ENCODE data around the gene RILPL1. TPM values are rescaled to one million over a fixed set of nuclear protein-coding genes. Genes with fewer than 3 reads are reported as not detected.

The RILPL1 gene
- total and polyA plus RNA-seq, 2 experiments from 2014 or later = 2.9 to 29.8 TPM

DNA sequence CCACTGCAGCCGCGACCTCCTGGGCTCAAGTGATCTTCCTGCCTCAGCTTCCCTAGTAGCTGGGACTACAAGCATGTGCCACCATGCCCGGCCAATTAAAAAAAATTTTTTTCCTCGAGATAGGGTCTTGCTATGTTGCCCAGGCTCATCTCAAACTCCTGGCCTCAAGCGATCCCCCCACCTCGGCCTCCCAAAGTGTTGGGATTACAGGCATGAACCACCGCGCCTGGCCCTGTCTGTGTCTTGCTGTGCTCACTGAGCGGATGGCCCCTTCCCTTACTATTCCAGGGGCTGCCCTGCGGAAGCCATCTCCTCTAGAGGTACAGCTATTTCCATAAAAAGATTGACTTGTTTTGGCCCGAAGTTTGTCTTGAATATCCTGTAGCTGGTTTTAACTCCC lies 55.5 kb downstream of the RILPL1 start:
- Histone ChIP-seq H3F3A (ENCODE audit: insufficient read depth) (0 out of 2 replicates have a peak, but pooled peaks cover under 1% of the 10 kb centered on the region), H3K9me2 (ENCODE audit: insufficient read depth) (no peaks in the 10 kb centered on the region), H3K4me2 (ENCODE audit: unreplicated experiment) (no peak overlapping the region), H3K4me1 (ENCODE audit: insufficient read depth) (no peaks in the 10 kb centered on the region), H4K20me1 (ENCODE audit: insufficient read depth) (no peaks in the 10 kb centered on the region), H3K27ac (no peak overlapping the region), H3K36me3 (ENCODE audit: low read depth) (peaks cover under 1% of the 10 kb centered on the region; the same call in 1 of the 2 replicates), H3K9me3 (ENCODE audit: low read depth) (no peaks in the 10 kb centered on the region), H2AFZ (no peak overlapping the region), H3K27me3 (replicated peaks; ENCODE audit: insufficient read depth) (no peaks in the 10 kb centered on the region), H3K79me2 (ENCODE audit: insufficient read depth) (no peaks in the 10 kb centered on the region), H3K4me3 (no peak overlapping the region), H3K9ac (no peak overlapping the region)
- in situ Hi-C loops (cut with MboI) = no loop called here
- WGBS, 2 experiments (ENCODE audit: low coverage in 1 of 2, low lambda C conversion rate in 2 of 2, missing lambda C conversion rate in 2 of 2) = 85 to 89% methylated on average over 11 of the region's 11 CpGs
- no peak for TF ChIP-seq EZH2 (IDR thresholded peaks at IDR 0.05; ENCODE audit: insufficient read depth, poor library complexity, severe bottlenecking)
- TF ChIP-seq EZH2phosphoT487 (IDR thresholded peaks at IDR 0.05; ENCODE audit: insufficient read depth, low read depth) = no peak
- DNase-seq = no peak

DNA sequence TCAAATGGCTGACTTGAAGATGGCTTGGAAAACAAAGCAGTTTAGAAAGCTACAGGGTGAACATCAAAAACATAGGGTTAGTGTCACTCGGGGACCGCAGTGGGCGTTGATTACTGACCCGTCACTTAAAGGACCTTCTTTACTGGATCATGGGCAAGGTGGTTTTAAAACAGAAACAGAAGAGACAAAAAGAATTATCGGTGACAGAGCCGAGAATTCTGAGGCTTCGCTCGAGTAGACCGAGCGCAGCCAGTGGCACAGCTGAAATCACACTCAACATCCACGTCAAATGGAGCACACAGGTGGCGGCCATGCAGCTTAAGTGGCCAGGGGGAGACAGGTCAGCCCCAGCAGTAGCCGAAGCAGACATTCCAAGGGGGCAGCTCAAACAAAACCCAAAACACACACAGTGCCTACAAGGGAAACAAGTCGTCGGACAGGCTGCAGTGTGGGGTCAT lies 58.2 kb downstream of the RILPL1 start:
- no peak for TF ChIP-seq EZH2phosphoT487 (IDR thresholded peaks at IDR 0.05; ENCODE audit: insufficient read depth, low read depth)
- TF ChIP-seq EZH2 (IDR thresholded peaks at IDR 0.05; ENCODE audit: insufficient read depth, poor library complexity, severe bottlenecking) = no peak
- no peak overlapping the region for H2AFZ ChIP-seq
- peaks cover 16% of the 10 kb centered on the region; the same call in 1 of the 2 replicates for H3K36me3 ChIP-seq (ENCODE audit: low read depth)
- 0 out of 2 replicates have a peak, but pooled peaks cover 3% of the 10 kb centered on the region for H3K4me1 ChIP-seq (ENCODE audit: insufficient read depth)
- no peak overlapping the region for H3K4me3 ChIP-seq
- H3F3A ChIP-seq (ENCODE audit: insufficient read depth) = peaks cover 27% of the 10 kb centered on the region
- H3K9ac ChIP-seq = no peak overlapping the region
- no peaks in the 10 kb centered on the region for H4K20me1 ChIP-seq (ENCODE audit: insufficient read depth)
- H3K9me3 ChIP-seq (ENCODE audit: low read depth) = no peaks in the 10 kb centered on the region
- 86 to 88% methylated on average over 15 of the region's 15 CpGs for WGBS, 2 experiments (ENCODE audit: low coverage in 1 of 2, low lambda C conversion rate in 2 of 2, missing lambda C conversion rate in 2 of 2)
- no peaks in the 10 kb centered on the region for H3K27me3 ChIP-seq (replicated peaks; ENCODE audit: insufficient read depth)
- no peak overlapping the region for H3K4me2 ChIP-seq (ENCODE audit: unreplicated experiment)
- H3K79me2 ChIP-seq (ENCODE audit: insufficient read depth) = 0 out of 2 replicates have a peak, but pooled peaks cover 4% of the 10 kb centered on the region
- in situ Hi-C loops (cut with MboI) = no loop called here
- no peaks in the 10 kb centered on the region for H3K9me2 ChIP-seq (ENCODE audit: insufficient read depth)
- DNase-seq = no peak
- no peak overlapping the region for H3K27ac ChIP-seq

DNA sequence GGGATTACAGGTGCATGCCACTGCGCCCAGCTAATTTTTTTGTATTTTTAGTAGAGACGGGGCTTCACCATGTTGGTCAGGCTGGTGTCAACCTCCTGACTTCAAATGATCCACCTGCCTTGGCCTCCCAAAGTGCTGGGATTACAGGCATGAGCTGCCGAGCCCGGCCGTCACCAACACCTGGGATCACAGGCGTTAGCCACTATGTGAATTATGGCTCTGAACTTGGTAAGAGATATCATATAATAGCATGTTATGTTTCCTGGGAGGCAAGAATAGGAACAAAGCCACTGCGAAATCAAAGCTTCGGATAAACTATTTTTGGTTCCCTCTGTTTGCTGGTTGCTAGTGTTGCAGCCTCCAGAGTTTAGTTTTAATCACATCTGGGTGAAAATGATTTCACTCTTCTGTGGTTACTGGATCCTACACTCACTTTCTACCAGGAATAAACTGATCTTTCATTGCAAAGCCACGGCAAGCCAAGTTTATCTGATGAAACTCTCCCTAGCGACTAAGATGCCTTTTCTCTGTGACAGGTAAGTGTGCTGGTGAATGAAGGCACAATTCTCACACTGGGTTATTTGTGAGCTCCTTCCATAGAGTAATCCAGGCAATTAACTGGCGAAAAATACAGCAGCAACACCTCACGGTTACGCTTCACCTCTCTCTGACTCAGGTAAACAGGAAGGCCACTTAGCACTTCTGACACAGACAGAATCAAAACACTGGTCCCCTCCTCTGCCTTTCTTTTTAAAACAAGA lies 58.9 kb downstream of the RILPL1 start:
- Histone ChIP-seq H3K9me2 (ENCODE audit: insufficient read depth) (no peaks in the 10 kb centered on the region), H3K4me1 (ENCODE audit: insufficient read depth) (0 out of 2 replicates have a peak, but pooled peaks cover 3% of the 10 kb centered on the region), H3K79me2 (ENCODE audit: insufficient read depth) (peaks cover 10% of the 10 kb centered on the region; the same call in 1 of the 2 replicates), H3K36me3 (ENCODE audit: low read depth) (peaks cover 16% of the 10 kb centered on the region; the same call in 1 of the 2 replicates), H3F3A (ENCODE audit: insufficient read depth) (peaks cover 32% of the 10 kb centered on the region), H3K4me3 (no peak overlapping the region), H3K4me2 (ENCODE audit: unreplicated experiment) (no peak overlapping the region), H4K20me1 (ENCODE audit: insufficient read depth) (no peaks in the 10 kb centered on the region), H3K27ac (no peak overlapping the region), H3K9me3 (ENCODE audit: low read depth) (no peaks in the 10 kb centered on the region), H3K27me3 (replicated peaks; ENCODE audit: insufficient read depth) (no peaks in the 10 kb centered on the region), H2AFZ (no peak overlapping the region), H3K9ac (no peak overlapping the region)
- DNase-seq = no peak
- TF ChIP-seq EZH2 (IDR thresholded peaks at IDR 0.05; ENCODE audit: insufficient read depth, poor library complexity, severe bottlenecking) (no peak), EZH2phosphoT487 (IDR thresholded peaks at IDR 0.05; ENCODE audit: insufficient read depth, low read depth) (no peak)
- 82 to 85% methylated on average over 13 of the region's 13 CpGs for WGBS, 2 experiments (ENCODE audit: low coverage in 1 of 2, low lambda C conversion rate in 2 of 2, missing lambda C conversion rate in 2 of 2)
- in situ Hi-C loops (cut with MboI) = no loop called here

DNA sequence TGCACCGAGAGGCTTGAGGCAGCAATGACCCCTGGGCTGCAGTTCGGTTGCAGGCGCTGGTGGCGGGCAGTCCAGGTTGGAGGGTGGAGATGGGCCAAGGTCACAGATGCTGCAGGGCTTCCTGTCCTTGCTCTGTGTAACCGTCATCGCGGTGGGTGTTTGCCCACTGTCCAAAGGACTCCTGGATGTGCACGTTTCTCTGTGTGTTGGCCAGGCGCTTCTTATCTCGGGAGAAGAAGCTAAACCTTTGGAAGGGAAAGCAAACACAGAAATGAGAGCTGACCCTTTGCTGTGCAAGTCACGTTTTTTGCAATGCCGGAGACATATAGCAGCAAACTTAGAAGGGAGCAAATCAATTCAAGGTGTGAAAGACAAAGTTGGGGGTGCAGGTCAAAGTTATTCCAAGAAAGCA lies 61.1 kb downstream of the RILPL1 start:
- no peak for DNase-seq

More for the DNA sequence above, 61.1 kb downstream of the RILPL1 start:
- Histone ChIP-seq H4K20me1 (ENCODE audit: insufficient read depth) (no peaks in the 10 kb centered on the region), H3K9ac (no peak overlapping the region), H3K27ac (no peak overlapping the region), H3K4me2 (ENCODE audit: unreplicated experiment) (no peak overlapping the region), H3K36me3 (ENCODE audit: low read depth) (peaks cover 16% of the 10 kb centered on the region; the same call in 1 of the 2 replicates), H3K9me3 (ENCODE audit: low read depth) (no peaks in the 10 kb centered on the region), H3F3A (ENCODE audit: insufficient read depth) (peaks cover 33% of the 10 kb centered on the region), H3K79me2 (ENCODE audit: insufficient read depth) (peaks cover 25% of the 10 kb centered on the region), H3K27me3 (replicated peaks; ENCODE audit: insufficient read depth) (no peaks in the 10 kb centered on the region), H3K4me3 (no peak overlapping the region), H3K9me2 (ENCODE audit: insufficient read depth) (no peaks in the 10 kb centered on the region), H2AFZ (no peak overlapping the region), H3K4me1 (ENCODE audit: insufficient read depth) (0 out of 2 replicates have a peak, but pooled peaks cover 3% of the 10 kb centered on the region)
- TF ChIP-seq EZH2phosphoT487 (IDR thresholded peaks at IDR 0.05; ENCODE audit: insufficient read depth, low read depth) (no peak), EZH2 (IDR thresholded peaks at IDR 0.05; ENCODE audit: insufficient read depth, poor library complexity, severe bottlenecking) (no peak)
- in situ Hi-C loops (cut with MboI) = no loop called here
- WGBS, 2 experiments (ENCODE audit: low coverage in 1 of 2, low lambda C conversion rate in 2 of 2, missing lambda C conversion rate in 2 of 2) = 89 to 92% methylated on average over 12 of the region's 12 CpGs

Measured in GM23248 (cell line).